ENCODE results near the gene HOXC9. TPM values are rescaled to one million over a fixed set of nuclear protein-coding genes. Genes with fewer than 3 reads are reported as not detected.

The HOXC9 gene
- total RNA-seq, 1 donor from 2014 or later = 11.7 TPM

DNA sequence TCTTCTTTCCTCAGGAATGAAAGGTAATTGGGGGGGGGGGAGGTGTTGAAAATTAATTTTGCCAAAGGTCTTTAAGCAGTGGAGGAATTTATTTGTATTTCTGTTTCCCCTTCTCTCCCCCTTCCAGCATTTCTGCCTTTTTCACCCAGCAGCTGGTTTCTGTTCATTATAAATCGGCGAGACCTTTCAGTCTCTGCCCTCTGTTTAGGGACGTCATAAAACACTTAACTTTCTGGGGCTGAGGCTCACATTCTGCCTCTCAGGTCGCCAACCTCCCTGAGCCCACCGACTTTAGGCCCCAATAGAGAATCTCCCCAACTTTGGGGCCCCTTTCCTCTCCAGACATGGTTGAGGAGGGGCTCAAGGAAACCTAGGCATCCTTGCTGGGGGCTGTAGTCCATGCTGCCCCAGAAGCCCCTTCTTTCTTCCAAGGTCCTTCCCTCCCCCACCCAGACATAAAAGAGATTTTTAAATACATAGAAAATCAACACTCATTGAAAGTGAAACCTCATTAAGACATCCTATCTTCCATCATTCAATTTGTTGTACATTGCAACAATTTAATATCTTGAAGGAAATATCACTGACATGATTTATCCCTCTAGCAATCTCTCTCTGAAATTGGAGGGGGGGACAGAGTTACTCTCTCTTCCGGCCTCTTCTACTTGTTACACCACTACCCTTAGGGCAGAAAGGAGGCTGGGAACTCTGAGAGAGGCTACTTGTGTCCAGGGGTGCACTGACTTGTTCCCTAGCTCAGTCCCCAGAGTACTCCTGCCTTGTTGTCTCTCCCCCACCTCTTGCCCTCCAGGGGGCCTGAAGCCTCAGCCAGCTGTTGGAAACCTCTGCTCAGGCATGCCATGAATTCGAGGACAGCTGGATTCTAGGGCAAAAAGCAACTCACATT is 25.8 kb downstream of the HOXC9 start:
- peak; percentile 61 for DNase-seq (ENCODE audit: low read depth)

DNA sequence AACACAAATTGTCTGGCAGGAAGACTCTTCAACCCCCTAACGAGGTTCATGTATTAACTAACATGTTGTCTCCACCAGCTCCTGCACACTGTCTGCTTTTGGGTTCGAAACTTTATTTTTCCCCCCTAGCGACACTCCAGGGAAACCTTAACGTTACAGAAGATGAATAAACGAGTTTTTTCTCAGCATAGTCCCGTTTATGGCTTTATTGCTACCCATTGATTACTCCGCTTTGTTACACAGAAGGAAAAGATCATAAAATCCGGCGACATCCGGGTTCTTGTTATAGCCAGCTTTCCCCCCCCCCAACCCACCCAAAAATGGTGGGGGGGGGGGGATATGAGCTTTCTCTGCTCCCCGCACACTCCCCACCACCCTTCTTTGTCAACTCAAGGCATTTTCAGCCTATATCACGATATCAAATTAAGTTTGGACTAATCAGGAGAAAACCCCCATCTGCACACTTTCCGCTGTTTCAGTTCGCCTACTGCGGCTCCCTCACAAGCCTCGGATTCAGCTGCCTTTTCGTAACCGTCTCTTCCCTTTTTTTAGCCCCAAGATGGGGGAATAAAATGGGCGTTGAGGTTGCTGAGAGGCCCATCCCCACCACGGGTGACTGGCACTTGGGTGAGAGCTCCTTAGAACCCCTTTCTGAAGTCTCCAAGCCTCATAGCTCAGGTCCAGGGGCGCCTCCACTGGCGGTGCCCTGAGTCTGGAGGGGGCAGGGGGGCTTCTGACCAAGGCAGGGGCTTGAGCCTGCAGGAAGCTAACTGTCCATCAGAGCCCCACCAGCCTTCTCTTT is 26.9 kb downstream of the HOXC9 start:
- DNase-seq (ENCODE audit: low read depth) = no peak

DNA sequence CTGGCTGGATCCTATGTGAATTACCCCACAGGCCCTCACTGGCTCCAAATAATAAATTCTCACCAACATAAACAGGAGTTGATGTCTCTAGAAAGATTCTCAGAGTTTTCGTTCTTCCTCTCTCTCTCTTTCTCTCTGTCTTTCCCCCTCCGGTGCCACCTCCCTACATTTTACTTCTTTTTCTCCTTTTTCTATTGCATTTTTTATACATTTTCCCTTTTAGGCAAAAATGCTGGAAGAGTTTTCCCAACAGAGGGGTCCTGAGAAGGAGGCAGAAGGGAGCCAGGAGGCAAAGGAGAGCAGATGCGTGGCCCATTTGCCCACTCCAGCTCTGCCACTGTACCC is 27.5 kb downstream of the HOXC9 start:
- no peak for DNase-seq (ENCODE audit: low read depth)

DNA sequence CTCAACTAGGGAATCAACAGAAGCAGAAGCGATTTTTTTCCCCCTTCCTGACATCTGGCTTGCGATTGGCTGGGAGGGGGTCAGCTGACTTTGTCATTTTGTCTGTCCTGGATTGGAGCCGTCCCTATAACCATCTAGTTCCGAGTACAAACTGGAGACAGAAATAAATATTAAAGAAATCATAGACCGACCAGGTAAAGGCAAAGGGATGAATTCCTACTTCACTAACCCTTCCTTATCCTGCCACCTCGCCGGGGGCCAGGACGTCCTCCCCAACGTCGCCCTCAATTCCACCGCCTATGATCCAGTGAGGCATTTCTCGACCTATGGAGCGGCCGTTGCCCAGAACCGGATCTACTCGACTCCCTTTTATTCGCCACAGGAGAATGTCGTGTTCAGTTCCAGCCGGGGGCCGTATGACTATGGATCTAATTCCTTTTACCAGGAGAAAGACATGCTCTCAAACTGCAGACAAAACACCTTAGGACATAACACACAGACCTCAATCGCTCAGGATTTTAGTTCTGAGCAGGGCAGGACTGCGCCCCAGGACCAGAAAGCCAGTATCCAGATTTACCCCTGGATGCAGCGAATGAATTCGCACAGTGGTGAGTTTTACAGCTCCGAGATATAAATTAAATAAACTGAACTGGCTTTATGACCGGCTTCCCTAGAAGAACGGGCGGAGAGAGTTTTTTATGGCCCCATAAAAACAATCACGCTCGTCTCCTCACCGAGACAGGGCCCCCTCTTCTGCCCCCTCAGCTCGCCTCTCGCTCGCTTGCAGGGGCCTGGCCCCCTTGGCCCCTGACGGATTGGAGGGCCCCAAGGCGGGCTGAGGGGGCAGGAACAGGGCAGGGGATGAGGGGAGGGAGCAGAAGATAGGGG is 28.6 kb downstream of the HOXC9 start, which contains the start of gene HOXC6:
TSS of gene HOXC6 (plus strand) at position 127 of the 888 bp plus-strand sequence. CDS start at position 209, 82 bp downstream.
- DNase-seq (ENCODE audit: low read depth) = peak; percentile 80

DNA sequence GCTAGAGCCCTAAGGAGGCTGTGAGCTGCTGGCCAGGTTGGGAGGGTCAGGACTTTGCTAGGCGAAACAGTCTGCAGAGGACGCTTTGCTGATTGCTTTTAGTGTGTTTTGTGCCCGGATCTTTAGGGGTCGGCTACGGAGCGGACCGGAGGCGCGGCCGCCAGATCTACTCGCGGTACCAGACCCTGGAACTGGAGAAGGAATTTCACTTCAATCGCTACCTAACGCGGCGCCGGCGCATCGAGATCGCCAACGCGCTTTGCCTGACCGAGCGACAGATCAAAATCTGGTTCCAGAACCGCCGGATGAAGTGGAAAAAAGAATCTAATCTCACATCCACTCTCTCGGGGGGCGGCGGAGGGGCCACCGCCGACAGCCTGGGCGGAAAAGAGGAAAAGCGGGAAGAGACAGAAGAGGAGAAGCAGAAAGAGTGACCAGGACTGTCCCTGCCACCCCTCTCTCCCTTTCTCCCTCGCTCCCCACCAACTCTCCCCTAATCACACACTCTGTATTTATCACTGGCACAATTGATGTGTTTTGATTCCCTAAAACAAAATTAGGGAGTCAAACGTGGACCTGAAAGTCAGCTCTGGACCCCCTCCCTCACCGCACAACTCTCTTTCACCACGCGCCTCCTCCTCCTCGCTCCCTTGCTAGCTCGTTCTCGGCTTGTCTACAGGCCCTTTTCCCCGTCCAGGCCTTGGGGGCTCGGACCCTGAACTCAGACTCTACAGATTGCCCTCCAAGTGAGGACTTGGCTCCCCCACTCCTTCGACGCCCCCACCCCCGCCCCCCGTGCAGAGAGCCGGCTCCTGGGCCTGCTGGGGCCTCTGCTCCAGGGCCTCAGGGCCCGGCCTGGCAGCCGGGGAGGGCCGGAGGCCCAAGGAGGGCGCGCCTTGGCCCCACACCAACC is 29.8 kb downstream of the HOXC9 start:
- DNase-seq (ENCODE audit: low read depth) = no peak

DNA sequence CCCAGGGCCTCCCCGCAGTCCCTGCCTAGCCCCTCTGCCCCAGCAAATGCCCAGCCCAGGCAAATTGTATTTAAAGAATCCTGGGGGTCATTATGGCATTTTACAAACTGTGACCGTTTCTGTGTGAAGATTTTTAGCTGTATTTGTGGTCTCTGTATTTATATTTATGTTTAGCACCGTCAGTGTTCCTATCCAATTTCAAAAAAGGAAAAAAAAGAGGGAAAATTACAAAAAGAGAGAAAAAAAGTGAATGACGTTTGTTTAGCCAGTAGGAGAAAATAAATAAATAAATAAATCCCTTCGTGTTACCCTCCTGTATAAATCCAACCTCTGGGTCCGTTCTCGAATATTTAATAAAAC is 30.5 kb downstream of the HOXC9 start:
- DNase-seq (ENCODE audit: low read depth) = no peak

DNA sequence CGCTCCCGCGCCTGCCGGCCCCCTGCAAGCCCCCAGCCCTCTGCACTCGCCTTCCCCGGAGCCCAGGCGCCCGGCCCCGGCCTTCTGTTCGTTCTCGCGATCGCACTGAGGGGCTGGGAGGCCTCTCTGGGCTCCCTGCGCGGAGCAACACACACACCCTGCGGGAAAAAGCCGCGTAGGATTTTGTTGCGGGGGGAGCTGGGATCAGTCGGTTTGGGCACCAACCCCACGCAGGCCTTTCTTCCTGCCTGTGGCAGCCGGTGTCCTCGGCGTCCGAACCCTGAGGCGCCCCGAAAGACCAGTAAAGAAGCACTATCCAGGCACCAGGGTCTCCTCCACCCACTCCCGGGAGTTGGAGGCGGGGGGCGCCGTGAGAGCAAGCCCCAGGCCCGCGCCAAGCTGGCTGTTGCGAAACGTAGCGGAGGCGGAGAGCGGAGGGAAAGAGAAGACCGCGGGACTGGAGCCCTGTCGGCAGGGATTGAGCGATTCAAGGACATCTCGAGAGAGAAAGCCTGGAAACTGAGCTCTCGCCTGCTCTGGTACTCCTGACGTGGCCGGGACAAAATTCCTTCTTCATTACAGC is 31.0 kb downstream of the HOXC9 start:
- no peak for DNase-seq (ENCODE audit: low read depth)

DNA sequence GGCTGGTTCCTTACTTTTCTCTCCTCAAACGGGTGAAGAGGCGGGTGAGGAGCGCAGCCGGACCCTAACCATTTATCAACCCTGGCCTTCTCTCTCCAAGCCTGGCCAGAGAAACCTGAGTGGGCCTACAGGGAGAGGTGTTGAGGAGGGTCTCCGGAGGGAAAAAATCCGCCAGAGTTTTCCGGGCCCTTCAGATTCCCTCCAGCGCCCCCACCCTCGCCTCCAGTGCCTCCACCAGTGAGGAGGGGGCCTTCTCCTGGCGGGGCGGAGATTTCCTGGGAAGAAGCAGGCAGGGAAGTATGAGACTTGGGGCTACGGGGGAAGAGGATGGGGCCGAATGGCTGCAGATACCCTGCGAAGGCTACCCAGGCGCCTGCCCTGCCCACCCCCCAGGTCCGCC is 31.5 kb downstream of the HOXC9 start:
- no peak for DNase-seq (ENCODE audit: low read depth)

DNA sequence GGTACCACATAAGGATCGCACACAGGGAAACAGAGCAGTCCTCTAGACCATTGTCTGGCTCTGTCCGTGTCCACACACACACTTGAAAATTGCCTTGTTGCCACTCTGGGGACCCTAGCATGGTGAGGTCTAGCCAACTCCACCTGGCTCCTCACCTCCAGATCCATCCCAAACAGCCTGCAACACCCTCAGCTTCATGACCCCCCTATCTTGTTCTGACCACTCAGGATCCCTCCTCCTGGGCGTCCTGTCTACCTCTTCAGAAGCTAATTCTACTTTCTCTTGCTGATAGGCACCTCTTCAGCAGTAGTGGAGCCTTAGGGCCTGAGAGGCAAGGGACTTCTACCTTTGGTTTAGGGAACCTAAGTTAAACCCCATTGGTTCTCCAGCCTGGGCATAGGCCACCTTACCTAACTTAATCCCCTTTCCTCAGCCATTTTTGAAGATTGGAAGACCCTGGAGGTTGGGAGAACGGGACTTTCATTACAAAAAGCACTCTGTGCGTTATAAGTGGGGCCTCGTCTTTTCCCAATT is 32.2 kb downstream of the HOXC9 start:
- no peak for DNase-seq (ENCODE audit: low read depth)

DNA sequence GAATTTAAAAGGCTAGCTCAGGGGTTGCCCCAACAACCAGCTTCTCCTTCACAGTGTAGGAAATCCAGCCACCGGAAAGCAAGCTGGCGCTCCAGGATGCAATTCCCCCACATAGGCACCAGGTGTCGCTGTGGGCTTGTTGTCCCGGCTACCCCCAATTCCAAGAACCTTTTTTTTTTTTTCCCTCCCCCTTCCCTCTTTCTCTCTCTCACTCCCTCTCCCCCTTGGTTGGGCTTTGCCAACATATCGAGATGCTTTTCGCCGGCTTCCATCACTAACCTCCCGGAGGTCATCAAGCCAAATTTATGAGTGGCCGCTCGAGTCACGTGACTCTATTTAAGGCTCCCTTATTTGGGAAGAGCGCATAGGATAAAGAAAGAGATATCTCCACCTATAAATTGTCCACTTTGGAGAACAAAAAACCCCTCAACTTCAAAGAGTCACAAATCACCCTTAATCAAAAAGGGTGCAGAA is 32.7 kb downstream of the HOXC9 start, which contains the start of gene HOXC5:
TSS of gene HOXC5 (plus strand) at position 424 of the 474 bp plus-strand sequence. CDS start 73 bp downstream, outside the sequence.
- DNase-seq (ENCODE audit: low read depth) = peak; percentile 89

DNA sequence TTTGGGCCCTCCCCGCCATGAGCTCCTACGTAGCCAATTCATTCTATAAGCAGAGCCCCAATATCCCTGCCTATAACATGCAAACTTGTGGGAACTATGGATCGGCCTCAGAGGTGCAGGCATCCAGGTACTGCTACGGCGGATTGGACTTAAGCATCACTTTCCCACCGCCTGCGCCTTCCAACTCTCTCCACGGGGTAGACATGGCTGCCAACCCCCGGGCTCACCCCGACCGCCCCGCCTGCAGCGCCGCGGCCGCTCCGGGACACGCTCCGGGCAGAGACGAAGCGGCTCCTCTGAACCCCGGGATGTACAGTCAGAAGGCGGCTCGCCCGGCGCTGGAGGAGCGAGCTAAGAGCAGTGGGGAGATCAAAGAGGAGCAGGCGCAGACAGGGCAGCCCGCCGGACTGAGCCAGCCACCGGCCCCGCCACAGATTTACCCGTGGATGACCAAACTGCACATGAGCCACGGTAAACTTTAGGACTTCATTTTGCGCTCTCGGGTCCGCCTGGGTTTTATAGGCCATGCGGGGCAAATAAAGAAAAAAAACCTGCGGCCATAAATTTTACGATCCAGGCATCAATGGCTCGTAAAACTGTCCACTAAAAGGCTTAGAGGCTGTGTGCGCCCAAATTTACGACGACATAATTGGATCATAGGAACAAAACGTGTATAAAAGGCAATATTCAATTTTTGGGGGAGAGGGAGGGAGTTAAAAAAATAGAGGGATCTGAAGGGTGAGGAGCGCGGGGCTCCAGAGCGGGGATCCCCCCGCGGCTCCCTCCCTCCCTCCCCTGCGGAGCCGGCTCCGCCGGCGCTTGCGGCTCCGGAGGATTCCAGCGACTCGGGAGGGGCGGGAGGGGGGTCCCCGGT is 33.4 kb downstream of the HOXC9 start:
- peak; percentile 62 for DNase-seq (ENCODE audit: low read depth)

DNA sequence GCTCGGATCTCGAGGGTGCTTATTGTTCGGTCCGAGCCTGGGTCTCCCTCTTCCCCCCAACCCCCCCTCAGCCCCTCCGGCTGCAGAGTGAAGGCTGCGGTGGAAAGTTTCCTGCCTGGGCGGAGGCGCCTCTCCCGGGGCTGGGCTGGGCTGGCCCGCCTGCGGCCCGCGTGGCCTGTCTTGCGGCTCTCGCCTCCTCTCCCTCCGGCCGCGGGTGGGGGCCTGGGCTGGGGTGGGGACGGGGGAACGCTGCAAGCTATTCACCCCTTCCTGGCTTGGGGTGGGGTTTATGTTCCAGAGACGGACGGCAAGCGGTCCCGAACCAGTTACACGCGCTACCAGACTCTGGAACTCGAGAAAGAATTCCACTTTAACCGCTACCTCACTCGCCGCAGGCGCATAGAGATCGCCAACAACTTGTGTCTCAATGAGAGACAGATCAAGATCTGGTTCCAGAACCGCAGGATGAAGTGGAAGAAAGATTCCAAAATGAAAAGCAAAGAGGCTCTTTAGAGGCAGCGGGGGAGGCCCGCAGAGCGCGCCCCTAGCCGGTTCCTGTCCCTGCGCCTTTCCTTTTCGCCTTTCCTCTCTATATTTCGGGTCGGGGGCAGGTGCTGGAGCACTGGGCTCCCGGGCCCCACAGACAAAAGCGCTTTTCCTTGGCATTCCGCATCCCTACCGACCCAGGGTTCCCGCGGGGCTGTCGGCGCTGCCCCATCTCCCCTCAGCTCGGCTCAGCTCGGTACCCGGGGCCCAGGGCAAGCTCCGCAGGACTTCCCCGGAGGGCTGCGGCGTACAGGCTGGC is 34.2 kb downstream of the HOXC9 start:
- peak; percentile 35 for DNase-seq (ENCODE audit: low read depth)

DNA sequence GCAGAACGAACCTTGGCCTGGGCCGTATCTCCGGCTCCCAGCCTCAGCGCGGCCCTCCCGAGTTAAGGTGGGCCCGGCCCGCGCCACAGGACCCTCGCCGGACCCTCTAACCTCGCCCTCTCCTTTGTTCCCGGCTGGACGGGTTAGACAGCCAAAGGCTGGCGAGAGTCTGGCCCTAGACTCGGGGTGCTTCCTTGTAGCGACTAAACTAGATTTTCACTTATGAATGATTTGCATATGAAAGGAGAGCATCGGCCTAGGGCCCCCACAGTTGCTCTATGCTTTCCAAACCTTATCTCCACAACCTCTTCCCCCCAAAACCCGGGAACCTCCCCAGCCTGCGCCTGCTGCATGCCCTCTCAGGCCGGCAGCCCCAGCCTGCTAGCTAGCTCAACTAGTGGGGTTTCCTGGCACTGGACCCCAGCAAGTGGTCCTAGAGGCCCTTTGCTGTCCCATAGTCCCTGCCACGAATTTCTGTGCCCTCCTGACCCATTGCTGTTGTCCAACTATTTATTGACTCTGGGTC is 34.9 kb downstream of the HOXC9 start:
- DNase-seq (ENCODE audit: low read depth) = no peak

DNA sequence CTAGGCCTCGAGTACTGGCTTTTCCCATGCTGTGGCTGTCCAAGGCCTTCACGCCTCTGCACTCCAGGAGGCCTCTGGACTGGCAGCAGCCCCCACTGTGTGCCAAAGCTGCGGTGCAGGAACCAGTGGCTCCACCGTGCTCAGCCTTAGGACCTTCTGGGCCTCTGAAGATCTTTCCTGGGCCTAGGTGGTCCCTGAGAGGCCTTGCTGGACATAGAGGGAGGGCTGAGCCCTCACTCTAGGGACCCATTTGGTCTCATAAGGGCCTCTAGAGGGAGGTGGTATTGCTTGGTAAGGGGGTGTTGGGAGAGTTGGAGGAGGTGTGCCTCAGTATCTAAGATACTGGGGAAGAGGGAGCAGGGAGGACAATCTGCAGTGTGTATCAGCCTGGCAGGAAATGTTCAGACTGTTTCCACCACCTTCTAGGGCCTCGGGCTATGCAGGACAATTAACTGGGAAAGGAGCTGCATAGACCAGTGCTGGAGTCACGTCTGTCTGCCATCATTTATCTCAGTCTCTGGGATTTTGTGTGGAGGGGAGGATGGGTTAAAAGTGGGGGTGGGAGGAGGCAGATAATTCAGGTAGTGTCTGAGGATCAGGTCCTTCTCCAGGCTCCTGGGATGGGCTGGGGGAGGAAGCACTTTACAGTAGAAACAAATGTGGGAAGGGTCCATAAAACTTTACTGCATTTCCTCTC is 35.8 kb downstream of the HOXC9 start:
- no peak for DNase-seq (ENCODE audit: low read depth)

DNA sequence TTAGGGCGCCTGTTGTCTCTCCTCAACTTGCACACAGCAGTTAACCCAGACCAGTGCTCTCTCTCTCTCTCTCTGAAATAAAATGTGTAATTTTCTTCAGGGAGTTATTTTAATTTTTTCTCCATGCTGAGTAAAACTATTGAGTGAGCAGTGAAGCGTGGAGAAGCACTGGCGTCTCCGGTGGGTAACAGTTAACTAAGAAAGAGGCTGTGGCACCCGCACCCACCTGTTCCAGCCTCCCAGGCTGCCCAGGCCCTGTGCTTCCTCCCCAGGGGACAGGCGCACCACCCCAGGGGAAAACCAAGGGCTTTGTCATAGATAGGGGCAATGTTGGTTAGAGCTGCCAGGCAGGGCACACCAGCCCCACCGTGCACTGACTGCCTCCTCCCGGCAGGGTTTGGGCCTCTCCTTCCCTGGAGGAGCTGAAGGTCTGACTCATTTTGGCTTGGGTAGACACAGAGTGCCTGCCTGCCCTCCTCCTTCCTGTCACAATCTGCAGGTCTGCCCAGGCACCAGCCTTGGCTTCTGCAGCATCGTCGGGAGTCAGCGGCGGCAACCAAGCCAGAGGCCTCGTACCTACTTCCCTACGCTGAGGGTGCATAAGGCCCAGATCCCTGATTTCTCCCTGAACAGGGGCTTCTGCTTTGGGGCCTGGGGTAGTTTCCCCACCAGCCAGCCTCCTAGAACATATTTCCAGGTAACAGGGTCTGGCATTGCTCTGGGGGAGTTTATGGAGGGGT is 36.8 kb downstream of the HOXC9 start:
- DNase-seq (ENCODE audit: low read depth) = peak; percentile 66

Data from myocyte (in vitro differentiated cells).